IPS-18c (cell line): Measurements from ENCODE around the gene GALNT11.
A peak's percentile ranks its signal among the peaks of the same experiment; 100 is the strongest.

Experiments
- H3K4me3 ChIP-seq: 2 replicates; pipeline ENCODE4 v1.7.0; 2013; ENCODE audit warnings: low read depth, mild to moderate bottlenecking, low read length, moderate library complexity; ENCODE audit not compliant: insufficient read depth
- H3K9me3 ChIP-seq: one replicate; pipeline ENCODE4 v1.6.1; 2013; ENCODE audit warnings: mild to moderate bottlenecking, low read length, moderate library complexity; ENCODE audit not compliant: control insufficient read depth, insufficient read depth

The GALNT11 gene

GRCh38 chr7:152025077-152025936 lies at the start of gene GALNT11:
GALNT11 (plus strand) TSS chr7:152025674; CDS start chr7:152094228, 68,554 bp downstream.
- H3K4me3 ChIP-seq = peak within 1 kb of the TSS; percentile 88
- peaks cover 2% of the 10 kb centered on the region for H3K9me3 ChIP-seq

- Histone ChIP-seq H3K9me3 (no peaks in the 10 kb centered on the region), H3K4me3 (no peak overlapping the region)
These were observed 46.9 kb upstream of the GALNT11 start for GRCh38 chr7:151978616-151979015.

- H3K9me3 ChIP-seq = no peaks in the 10 kb centered on the region
- no peak overlapping the region for H3K4me3 ChIP-seq
These were observed 44.3 kb upstream of the GALNT11 start for GRCh38 chr7:151981223-151981622.

- Histone ChIP-seq H3K4me3 (no peak overlapping the region), H3K9me3 (no peaks in the 10 kb centered on the region)
These were observed 42.7 kb upstream of the GALNT11 start for GRCh38 chr7:151982806-151983205.

- H3K9me3 ChIP-seq = no peaks in the 10 kb centered on the region
- no peak overlapping the region for H3K4me3 ChIP-seq
These were observed 40.9 kb upstream of the GALNT11 start for GRCh38 chr7:151984612-151985011.

- Histone ChIP-seq H3K9me3 (no peaks in the 10 kb centered on the region), H3K4me3 (no peak overlapping the region)
These were observed 37.5 kb upstream of the GALNT11 start for GRCh38 chr7:151987748-151988529.

- Histone ChIP-seq H3K4me3 (no peak overlapping the region), H3K9me3 (no peaks in the 10 kb centered on the region)
These were observed 33.1 kb upstream of the GALNT11 start for GRCh38 chr7:151992375-151992774.

GRCh38 chr7:151993977-151994676 lies 31.3 kb upstream of the GALNT11 start:
- Histone ChIP-seq H3K4me3 (no peak overlapping the region), H3K9me3 (no peaks in the 10 kb centered on the region)

GRCh38 chr7:151999424-152000090 lies 25.9 kb upstream of the GALNT11 start:
- Histone ChIP-seq H3K4me3 (no peak overlapping the region), H3K9me3 (no peaks in the 10 kb centered on the region)

GRCh38 chr7:152000191-152000590 lies 25.3 kb upstream of the GALNT11 start:
- Histone ChIP-seq H3K9me3 (no peaks in the 10 kb centered on the region), H3K4me3 (no peak overlapping the region)

- Histone ChIP-seq H3K4me3 (no peak overlapping the region), H3K9me3 (no peaks in the 10 kb centered on the region)
These were observed 19.1 kb upstream of the GALNT11 start for GRCh38 chr7:152006336-152006735.

- Histone ChIP-seq H3K4me3 (no peak overlapping the region), H3K9me3 (no peaks in the 10 kb centered on the region)
These were observed 13.6 kb upstream of the GALNT11 start for GRCh38 chr7:152011860-152012259.

GRCh38 chr7:152013230-152013629 lies 12.2 kb upstream of the GALNT11 start:
- Histone ChIP-seq H3K4me3 (no peak overlapping the region), H3K9me3 (no peaks in the 10 kb centered on the region)

GRCh38 chr7:152013974-152014373 lies 11.5 kb upstream of the GALNT11 start:
- no peaks in the 10 kb centered on the region for H3K9me3 ChIP-seq
- H3K4me3 ChIP-seq = no peak overlapping the region

- no peak overlapping the region for H3K4me3 ChIP-seq
- H3K9me3 ChIP-seq = no peaks in the 10 kb centered on the region
These were observed 10.8 kb upstream of the GALNT11 start for GRCh38 chr7:152014722-152015121.

- no peak overlapping the region for H3K4me3 ChIP-seq
- no peaks in the 10 kb centered on the region for H3K9me3 ChIP-seq
These were observed 9.9 kb upstream of the GALNT11 start for GRCh38 chr7:152015600-152015999.

GRCh38 chr7:152016947-152017346 lies 8.5 kb upstream of the GALNT11 start:
- Histone ChIP-seq H3K9me3 (no peaks in the 10 kb centered on the region), H3K4me3 (no peak overlapping the region)
